ENCODE measurements around the gene RTL9. TPM values are rescaled to one million over a fixed set of nuclear protein-coding genes. Genes with fewer than 3 reads are reported as not detected.
"Not testable (repeated sequence)": the region's sequence is repeated elsewhere in the genome, so short reads cannot be mapped to it uniquely, and the experiment has no call there.

The RTL9 gene
- total RNA-seq, 4 donors from 2014 or later: not detected

- Histone ChIP-seq H3K36me3 (no peaks in the 10 kb centered on the region), H3K4me1 (no peaks in the 10 kb centered on the region), H3K9me3 (no peaks in the 10 kb centered on the region), H3K27me3 (no peaks in the 10 kb centered on the region), H3K27ac (no peak overlapping the region), H3K4me3 (no peak overlapping the region)
- TF ChIP-seq POLR2A (IDR thresholded peaks at IDR 0.05): no peak
- TF ChIP-seq, protein P1, sequence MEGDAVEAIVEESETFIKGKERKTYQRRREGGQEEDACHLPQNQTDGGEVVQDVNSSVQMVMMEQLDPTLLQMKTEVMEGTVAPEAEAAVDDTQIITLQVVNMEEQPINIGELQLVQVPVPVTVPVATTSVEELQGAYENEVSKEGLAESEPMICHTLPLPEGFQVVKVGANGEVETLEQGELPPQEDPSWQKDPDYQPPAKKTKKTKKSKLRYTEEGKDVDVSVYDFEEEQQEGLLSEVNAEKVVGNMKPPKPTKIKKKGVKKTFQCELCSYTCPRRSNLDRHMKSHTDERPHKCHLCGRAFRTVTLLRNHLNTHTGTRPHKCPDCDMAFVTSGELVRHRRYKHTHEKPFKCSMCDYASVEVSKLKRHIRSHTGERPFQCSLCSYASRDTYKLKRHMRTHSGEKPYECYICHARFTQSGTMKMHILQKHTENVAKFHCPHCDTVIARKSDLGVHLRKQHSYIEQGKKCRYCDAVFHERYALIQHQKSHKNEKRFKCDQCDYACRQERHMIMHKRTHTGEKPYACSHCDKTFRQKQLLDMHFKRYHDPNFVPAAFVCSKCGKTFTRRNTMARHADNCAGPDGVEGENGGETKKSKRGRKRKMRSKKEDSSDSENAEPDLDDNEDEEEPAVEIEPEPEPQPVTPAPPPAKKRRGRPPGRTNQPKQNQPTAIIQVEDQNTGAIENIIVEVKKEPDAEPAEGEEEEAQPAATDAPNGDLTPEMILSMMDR (IDR thresholded peaks at IDR 0.05): no peak
- no peak for DNase-seq
These were observed 43.6 kb downstream of the RTL9 start for GRCh38 chrX:110402091-110402849.

GRCh38 chrX:110402850-110403221, 44.2 kb downstream of the RTL9 start:
- no peak overlapping the region for H3K4me3 ChIP-seq
- H3K4me1 ChIP-seq: no peaks in the 10 kb centered on the region
- no peak for TF ChIP-seq POLR2A (IDR thresholded peaks at IDR 0.05)
- TF ChIP-seq, protein P1 (IDR thresholded peaks at IDR 0.05): no peak
- DNase-seq: no peak
- H3K27ac ChIP-seq: no peak overlapping the region
- no peaks in the 10 kb centered on the region for H3K27me3 ChIP-seq
- no peaks in the 10 kb centered on the region for H3K36me3 ChIP-seq
- H3K9me3 ChIP-seq: no peaks in the 10 kb centered on the region

DNA sequence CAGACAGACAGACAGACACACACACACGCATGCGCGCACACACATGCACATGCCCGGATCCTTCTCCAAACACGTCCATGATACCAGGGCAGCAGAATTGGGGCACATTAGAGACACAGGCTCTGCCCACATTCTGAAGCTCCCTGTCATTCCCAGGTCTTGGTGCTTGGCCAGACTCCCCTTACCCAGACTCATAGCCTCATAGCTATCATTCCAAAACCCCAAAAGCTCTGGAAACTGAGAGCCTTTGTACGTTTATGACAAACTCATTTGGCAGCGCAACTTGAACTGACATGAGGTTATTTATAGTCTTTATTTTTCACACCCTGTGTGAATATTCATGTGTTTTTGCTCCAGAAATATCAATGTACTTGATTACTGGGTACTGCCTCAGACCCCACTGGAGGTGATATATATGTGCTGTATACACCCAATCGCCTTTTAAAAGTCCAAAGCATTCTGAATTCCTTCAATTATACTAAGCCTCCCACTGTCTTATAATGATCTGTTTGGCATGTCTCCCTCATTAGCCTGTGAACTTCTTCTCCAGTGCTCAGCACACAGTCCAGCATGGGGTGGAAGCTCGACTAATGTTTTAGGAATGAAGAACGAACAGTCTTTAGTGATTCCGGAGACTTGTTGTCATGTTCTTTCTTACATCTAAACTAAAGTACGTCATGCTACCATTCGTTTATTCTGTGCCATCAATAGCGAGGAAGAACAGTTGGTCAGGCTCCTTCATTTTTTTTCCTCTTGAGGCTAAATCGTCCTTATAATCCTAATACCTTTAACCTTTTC, 45.0 kb downstream of the RTL9 start:
- no peaks in the 10 kb centered on the region for H3K4me1 ChIP-seq
- H3K36me3 ChIP-seq: no peaks in the 10 kb centered on the region
- TF ChIP-seq, protein P1 (IDR thresholded peaks at IDR 0.05): no peak
- TF ChIP-seq POLR2A (IDR thresholded peaks at IDR 0.05): no peak
- no peaks in the 10 kb centered on the region for H3K9me3 ChIP-seq
- no peak overlapping the region for H3K27ac ChIP-seq
- no peak overlapping the region for H3K4me3 ChIP-seq
- DNase-seq: no peak
- no peaks in the 10 kb centered on the region for H3K27me3 ChIP-seq

DNA sequence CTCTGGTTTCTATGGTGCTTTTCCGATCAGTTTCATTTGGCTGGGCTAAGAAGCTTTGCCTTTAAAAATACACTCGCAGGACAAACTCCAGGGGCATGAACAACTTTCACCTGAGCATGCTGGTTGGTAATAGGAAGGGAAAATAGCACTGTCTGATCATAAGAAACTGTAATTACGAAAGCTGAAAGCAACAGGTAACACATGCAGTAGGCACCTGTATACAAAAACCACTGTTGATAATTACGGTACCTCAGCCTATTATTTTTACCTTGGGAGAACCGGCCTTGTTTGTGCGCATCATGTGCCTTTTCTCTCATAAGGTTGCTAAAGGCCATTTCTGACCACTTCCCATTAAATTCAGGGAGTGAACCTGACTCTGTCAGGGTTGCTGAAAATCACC, 45.7 kb downstream of the RTL9 start:
- no peaks in the 10 kb centered on the region for H3K36me3 ChIP-seq
- no peak overlapping the region for H3K27ac ChIP-seq

GRCh38 chrX:110406250-110406649, 47.6 kb downstream of the RTL9 start:
- not testable (repeated sequence) for DNase-seq, H3K4me3 ChIP-seq, H3K9me3 ChIP-seq, H3K36me3 ChIP-seq, H3K27me3 ChIP-seq, H3K27ac ChIP-seq, H3K4me1 ChIP-seq

More for the DNA sequence above, 45.7 kb downstream of the RTL9 start:
- no peaks in the 10 kb centered on the region for H3K4me1 ChIP-seq
- H3K4me3 ChIP-seq: no peak overlapping the region
- H3K9me3 ChIP-seq: no peaks in the 10 kb centered on the region
- TF ChIP-seq, protein P1 (IDR thresholded peaks at IDR 0.05): no peak
- TF ChIP-seq POLR2A (IDR thresholded peaks at IDR 0.05): no peak
- no peaks in the 10 kb centered on the region for H3K27me3 ChIP-seq
- DNase-seq: no peak

GRCh38 chrX:110406822-110407221, 48.2 kb downstream of the RTL9 start:
- TF ChIP-seq, protein P1 (IDR thresholded peaks at IDR 0.05): no peak
- no peak for TF ChIP-seq POLR2A (IDR thresholded peaks at IDR 0.05)
- Histone ChIP-seq H3K4me3 (no peak overlapping the region), H3K27me3 (no peaks in the 10 kb centered on the region), H3K9me3 (no peaks in the 10 kb centered on the region), H3K4me1 (no peaks in the 10 kb centered on the region), H3K36me3 (no peaks in the 10 kb centered on the region), H3K27ac (no peak overlapping the region)
- no peak for DNase-seq

Data from Peyer's patch (tissue), 4 donors.